SK-N-MC (cell line): ENCODE results near the gene GNLY.

Experiments used
- EZH2 ChIP-seq: fragments of 200-600 bp; sonication (generic); IDR thresholded peaks from one replicate; pipeline ENCODE4 v1.6.1; 2017; ENCODE audit warnings: antibody characterized with exemption
- FOXP2 ChIP-seq: optimal IDR thresholded peaks from 2 replicates; pipeline ENCODE3; 2011; ENCODE audit warnings: mild to moderate bottlenecking, moderate library complexity; ENCODE audit not compliant: insufficient read depth; ENCODE audit errors: extremely low read length, control extremely low read depth
- POLR2AphosphoS5 ChIP-seq: IDR thresholded peaks from 2 replicates; pipeline ENCODE4 v1.6.1; 2012; ENCODE audit warnings: mild to moderate bottlenecking, low read depth, low read length, borderline replicate concordance

- no peak for TF ChIP-seq POLR2AphosphoS5
- no peak for TF ChIP-seq EZH2
- TF ChIP-seq FOXP2, result no peak
Observed at GRCh38 chr2:85736456-85737355, 42.5 kb downstream of the GNLY start.
